ENCODE measurements around the gene SLC45A2.

Gene SLC45A2

DNA sequence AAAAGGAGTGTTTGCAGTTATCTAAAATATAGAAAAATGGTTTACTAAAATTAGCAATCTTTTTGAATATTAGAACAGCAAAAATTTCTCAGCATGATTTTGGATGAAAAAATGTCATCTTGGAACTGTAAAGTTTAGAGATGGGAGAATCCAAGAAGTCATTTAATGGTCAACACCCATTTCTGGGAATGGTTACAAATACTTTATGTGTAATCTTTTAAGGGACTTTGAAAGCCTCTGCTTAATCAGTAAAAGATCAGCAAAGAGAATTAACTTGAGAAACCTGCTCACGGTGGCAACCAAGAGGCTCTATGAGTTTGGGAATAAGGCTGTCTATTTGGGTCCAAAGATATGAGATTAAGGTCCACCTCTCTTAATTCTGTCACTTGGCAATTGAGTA is 45.6 kb upstream of the SLC45A2 start:
- no peak overlapping the region for H3K4me3 ChIP-seq (ENCODE audit: low read depth in 1 of 2, low read length in 2 of 2)
- no peak overlapping the region for H2AFZ ChIP-seq (ENCODE audit: low read depth, low read length)
- DNase-seq: no peak
- H3K4me2 ChIP-seq (ENCODE audit: insufficient read depth, low read length): no peak overlapping the region
- no peak overlapping the region for H3K27ac ChIP-seq (ENCODE audit: low read length)
- TF ChIP-seq, protein P1, sequence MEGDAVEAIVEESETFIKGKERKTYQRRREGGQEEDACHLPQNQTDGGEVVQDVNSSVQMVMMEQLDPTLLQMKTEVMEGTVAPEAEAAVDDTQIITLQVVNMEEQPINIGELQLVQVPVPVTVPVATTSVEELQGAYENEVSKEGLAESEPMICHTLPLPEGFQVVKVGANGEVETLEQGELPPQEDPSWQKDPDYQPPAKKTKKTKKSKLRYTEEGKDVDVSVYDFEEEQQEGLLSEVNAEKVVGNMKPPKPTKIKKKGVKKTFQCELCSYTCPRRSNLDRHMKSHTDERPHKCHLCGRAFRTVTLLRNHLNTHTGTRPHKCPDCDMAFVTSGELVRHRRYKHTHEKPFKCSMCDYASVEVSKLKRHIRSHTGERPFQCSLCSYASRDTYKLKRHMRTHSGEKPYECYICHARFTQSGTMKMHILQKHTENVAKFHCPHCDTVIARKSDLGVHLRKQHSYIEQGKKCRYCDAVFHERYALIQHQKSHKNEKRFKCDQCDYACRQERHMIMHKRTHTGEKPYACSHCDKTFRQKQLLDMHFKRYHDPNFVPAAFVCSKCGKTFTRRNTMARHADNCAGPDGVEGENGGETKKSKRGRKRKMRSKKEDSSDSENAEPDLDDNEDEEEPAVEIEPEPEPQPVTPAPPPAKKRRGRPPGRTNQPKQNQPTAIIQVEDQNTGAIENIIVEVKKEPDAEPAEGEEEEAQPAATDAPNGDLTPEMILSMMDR (IDR thresholded peaks at IDR 0.05; ENCODE audit: borderline replicate concordance, extremely low read depth, low read length, poor library complexity, severe bottlenecking): no peak
- no peak for TF ChIP-seq EZH2 (IDR thresholded peaks at IDR 0.05; ENCODE audit: borderline replicate concordance, low read depth, low read length, severe bottlenecking)
- H3K4me1 ChIP-seq (ENCODE audit: insufficient read depth, low read length): no peaks in the 10 kb centered on the region
- no peaks in the 10 kb centered on the region for H4K20me1 ChIP-seq (ENCODE audit: insufficient read depth, low read length)
- no peak for ATAC-seq (ENCODE audit: insufficient read depth, low read depth)
- H3K36me3 ChIP-seq (ENCODE audit: insufficient read depth, low read length): peaks cover 2% of the 10 kb centered on the region; the same call in 1 of the 2 replicates
- H3K27me3 ChIP-seq (ENCODE audit: insufficient read depth, low read length, poor library complexity): no peaks in the 10 kb centered on the region
- H3K9me3 ChIP-seq (ENCODE audit: insufficient read depth, low read length, severe bottlenecking): no peaks in the 10 kb centered on the region
- no peaks in the 10 kb centered on the region for H3K79me2 ChIP-seq (ENCODE audit: insufficient read depth, low read length)
- H3K9ac ChIP-seq (ENCODE audit: low read depth, low read length): no peak overlapping the region

DNA sequence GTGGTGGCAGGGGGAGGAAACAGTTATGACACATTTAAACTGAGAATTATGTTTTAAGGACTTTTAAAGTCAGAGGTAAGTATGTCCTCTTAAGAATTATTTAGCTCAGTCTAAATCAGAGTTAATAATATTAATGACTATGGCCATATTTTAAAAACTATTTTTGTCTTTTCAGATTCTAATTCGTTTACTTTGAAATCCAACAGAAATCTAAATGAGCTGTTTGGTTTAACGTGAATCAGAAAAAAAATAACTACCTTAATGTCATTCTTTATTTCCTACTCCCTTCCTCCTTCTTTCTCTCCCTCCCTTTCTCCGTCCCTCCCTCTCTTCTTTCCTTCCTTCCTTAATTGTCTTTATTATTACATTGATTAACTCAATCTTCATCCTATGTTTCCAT is 43.9 kb upstream of the SLC45A2 start:
- H3K79me2 ChIP-seq (ENCODE audit: insufficient read depth, low read length): no peaks in the 10 kb centered on the region
- H3K4me1 ChIP-seq (ENCODE audit: insufficient read depth, low read length): peaks cover under 1% of the 10 kb centered on the region
- TF ChIP-seq, protein P1 (IDR thresholded peaks at IDR 0.05; ENCODE audit: borderline replicate concordance, extremely low read depth, low read length, poor library complexity, severe bottlenecking): no peak
- no peak for TF ChIP-seq EZH2 (IDR thresholded peaks at IDR 0.05; ENCODE audit: borderline replicate concordance, low read depth, low read length, severe bottlenecking)
- H3K9ac ChIP-seq (ENCODE audit: low read depth, low read length): no peak overlapping the region
- no peak overlapping the region for H2AFZ ChIP-seq (ENCODE audit: low read depth, low read length)
- H3K9me3 ChIP-seq (ENCODE audit: insufficient read depth, low read length, severe bottlenecking): no peaks in the 10 kb centered on the region
- H3K27me3 ChIP-seq (ENCODE audit: insufficient read depth, low read length, poor library complexity): no peaks in the 10 kb centered on the region
- H3K4me3 ChIP-seq (ENCODE audit: low read depth in 1 of 2, low read length in 2 of 2): no peak overlapping the region
- no peak for ATAC-seq (ENCODE audit: insufficient read depth, low read depth)
- no peak for DNase-seq
- H4K20me1 ChIP-seq (ENCODE audit: insufficient read depth, low read length): no peaks in the 10 kb centered on the region
- peaks cover 3% of the 10 kb centered on the region; the same call in 1 of the 2 replicates for H3K36me3 ChIP-seq (ENCODE audit: insufficient read depth, low read length)
- no peak overlapping the region for H3K27ac ChIP-seq (ENCODE audit: low read length)
- H3K4me2 ChIP-seq (ENCODE audit: insufficient read depth, low read length): no peak overlapping the region

DNA sequence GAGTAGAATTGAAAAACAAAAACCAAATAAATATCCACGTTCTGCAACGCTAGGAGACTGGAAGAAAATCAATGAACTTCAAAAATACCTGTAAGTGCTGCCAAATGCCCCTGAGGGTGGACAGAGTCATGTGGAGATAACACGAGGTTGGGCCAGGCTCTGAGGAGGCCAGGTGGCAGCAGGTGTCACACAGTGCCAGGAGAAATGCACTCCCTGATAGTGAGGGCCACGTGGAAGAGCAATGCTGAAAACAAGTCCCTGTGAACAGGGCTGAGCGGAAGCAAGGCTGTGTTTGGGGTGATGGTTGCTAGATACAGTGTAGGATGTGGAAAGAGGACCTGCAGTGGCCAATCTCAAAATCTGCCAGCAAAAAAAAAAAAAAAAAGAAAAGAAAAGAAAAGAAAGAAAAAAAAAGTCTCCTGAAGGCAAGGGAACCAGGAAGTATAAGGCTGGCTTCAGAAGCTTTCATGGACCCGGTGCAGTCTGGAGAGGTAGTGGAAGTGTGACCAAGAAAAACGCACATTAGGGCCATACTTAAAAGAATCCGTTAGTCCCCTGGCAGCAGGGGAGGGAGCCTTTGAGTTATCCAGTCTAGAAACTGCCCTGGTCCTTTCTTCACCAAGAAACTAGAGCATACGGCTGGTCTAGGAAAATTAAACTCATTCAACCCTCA is 41.7 kb upstream of the SLC45A2 start:
- H3K9me3 ChIP-seq (ENCODE audit: insufficient read depth, low read length, severe bottlenecking): no peaks in the 10 kb centered on the region
- H3K4me3 ChIP-seq (ENCODE audit: low read depth in 1 of 2, low read length in 2 of 2): no peak overlapping the region
- no peak for ATAC-seq (ENCODE audit: insufficient read depth, low read depth)
- peaks cover 3% of the 10 kb centered on the region; the same call in 1 of the 2 replicates for H3K36me3 ChIP-seq (ENCODE audit: insufficient read depth, low read length)
- H3K27me3 ChIP-seq (ENCODE audit: insufficient read depth, low read length, poor library complexity): no peaks in the 10 kb centered on the region
- H3K4me1 ChIP-seq (ENCODE audit: insufficient read depth, low read length): peaks cover 21% of the 10 kb centered on the region
- H3K27ac ChIP-seq (ENCODE audit: low read length): no peak overlapping the region
- no peak overlapping the region for H3K9ac ChIP-seq (ENCODE audit: low read depth, low read length)
- H2AFZ ChIP-seq (ENCODE audit: low read depth, low read length): no peak overlapping the region
- H4K20me1 ChIP-seq (ENCODE audit: insufficient read depth, low read length): no peaks in the 10 kb centered on the region
- H3K79me2 ChIP-seq (ENCODE audit: insufficient read depth, low read length): no peaks in the 10 kb centered on the region
- H3K4me2 ChIP-seq (ENCODE audit: insufficient read depth, low read length): no peak overlapping the region
- TF ChIP-seq, protein P1 (IDR thresholded peaks at IDR 0.05; ENCODE audit: borderline replicate concordance, extremely low read depth, low read length, poor library complexity, severe bottlenecking): no peak
- TF ChIP-seq EZH2 (IDR thresholded peaks at IDR 0.05; ENCODE audit: borderline replicate concordance, low read depth, low read length, severe bottlenecking): no peak
- no peak for DNase-seq

All from DND-41 (cell line).